RCC 7860 (cell line): ENCODE measurements around the gene LRFN2.

Experiments used
- DNase-seq: peaks from one replicate; pipeline ENCODE4 v3.0.0-alpha.2; 2015; ENCODE audit warnings: low spot score
- FAIRE-seq: peaks from 2 replicates; lab custom pipeline; 2012; peaks lifted over from hg19 to GRCh38; lab: Jason Lieb, UNC

LRFN2 gene

DNA sequence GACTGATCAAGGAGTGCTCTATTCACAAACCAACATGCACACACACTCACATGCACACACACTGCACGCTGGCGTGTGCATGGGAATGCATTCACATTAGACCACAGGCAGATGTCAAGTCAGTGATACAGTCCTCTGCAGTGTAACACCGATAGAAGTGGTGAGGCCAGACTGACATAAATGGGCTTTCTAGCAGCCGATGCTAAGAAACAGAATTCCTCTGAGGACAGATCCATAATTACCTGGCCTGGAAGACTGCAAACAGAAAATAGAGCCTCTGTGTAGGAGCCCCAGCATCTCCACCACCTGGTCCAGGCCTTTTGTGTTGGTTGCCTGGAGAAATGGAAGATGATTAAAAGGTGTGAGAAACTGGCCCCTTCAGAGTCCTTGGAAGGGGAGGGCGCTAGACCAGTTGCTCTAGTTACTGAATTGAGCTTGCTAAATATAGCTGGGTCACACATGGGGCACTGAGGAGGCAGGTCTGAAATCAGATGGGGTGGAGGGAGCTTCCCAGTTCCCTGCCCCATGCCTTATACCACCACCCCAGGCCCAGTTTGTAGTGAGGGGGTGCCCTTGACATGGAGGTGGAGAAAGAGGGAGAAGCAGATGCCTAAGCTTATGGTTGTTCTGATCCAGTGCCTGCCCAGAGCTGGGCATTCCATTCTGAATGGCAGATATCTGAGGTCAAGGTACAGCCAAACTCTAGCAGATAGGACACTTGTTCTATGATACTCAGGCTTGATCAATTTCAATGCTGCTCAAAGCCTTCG lies 233.8 kb downstream of the LRFN2 start:
- FAIRE-seq, result no peak

GRCh38 chr6:40352527-40353170 lies 234.5 kb downstream of the LRFN2 start:
- FAIRE-seq (no peak), DNase-seq (no peak)

More for the DNA sequence above, 233.8 kb downstream of the LRFN2 start:
- DNase-seq, result no peak

- no peak for FAIRE-seq
- DNase-seq, result no peak
Measured at GRCh38 chr6:40352006-40352405, 235.2 kb downstream of the LRFN2 start.

- FAIRE-seq (no peak), DNase-seq (no peak)
Measured at GRCh38 chr6:40350747-40351217, 236.4 kb downstream of the LRFN2 start.

DNA sequence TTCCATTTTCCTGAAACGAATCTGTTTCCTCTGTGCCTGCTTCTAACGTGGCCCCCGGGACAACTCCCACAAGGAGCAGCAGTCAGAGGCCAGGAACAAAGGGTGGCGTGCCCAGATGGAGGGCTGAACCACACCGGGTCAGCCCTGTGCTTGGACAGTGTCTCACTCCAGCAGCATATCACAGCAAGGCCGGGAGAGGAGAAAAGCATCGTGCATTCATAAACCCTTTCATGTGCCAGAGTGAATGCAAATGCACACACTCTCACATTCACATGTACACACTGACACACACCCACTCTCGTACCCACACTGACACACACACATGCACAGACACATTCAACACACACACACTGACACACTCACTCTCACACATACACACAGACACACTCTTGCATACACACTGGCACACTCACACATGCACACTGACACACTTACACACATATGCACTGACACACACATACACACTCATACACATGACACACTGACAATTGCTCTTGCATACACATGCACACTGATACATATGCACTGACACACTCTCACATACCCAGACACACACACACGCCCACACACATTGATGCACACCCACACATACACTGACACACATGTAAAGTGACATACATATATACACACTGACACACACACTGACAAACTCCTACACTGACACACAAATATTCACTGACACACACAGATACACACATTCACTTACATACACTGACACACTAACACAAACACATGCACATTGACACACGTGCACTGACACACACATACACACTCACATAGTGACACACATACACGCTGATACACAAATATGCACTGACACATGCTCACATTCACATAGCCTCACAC lies 237.0 kb downstream of the LRFN2 start:
- DNase-seq, result no peak
- FAIRE-seq, result no peak

DNA sequence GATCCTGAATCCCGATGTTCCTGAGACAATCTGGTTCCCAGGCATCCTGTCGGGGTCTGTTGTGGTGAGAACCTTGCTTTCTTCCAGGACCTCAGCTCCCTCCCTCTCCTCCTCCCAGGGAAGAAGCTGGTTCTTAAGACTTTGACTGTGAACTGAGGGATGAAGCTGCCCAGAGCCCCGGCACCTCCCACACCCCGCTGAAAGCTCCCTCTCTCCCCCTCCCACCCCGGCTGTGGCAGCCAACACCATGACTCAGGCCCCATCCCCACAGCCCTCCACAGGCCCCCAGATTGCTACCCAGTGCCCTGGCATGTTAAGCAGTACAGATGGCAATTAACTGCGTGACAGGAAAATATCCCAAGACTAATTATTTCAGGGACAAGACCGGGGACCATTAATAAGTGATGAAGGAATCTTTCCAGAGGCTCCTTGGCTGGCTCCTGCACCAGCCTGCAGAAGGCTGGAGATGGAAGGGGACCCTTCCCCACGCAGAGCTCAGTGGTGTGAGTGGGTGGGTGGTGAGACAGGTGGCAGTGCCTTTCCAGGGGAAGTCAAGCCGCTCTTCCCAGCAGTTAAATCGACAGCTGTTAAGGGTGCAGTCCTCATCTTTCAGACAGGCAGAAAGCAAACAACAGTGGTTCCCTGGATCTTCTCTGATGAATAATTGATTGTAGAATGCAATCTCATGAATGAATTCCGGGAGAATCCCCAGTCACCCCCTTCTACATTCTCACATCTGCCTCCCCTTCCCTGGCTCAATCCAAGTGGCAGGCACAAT lies 237.9 kb downstream of the LRFN2 start:
- no peak for FAIRE-seq

GRCh38 chr6:40348591-40348990 lies 238.6 kb downstream of the LRFN2 start:
- DNase-seq (no peak), FAIRE-seq (no peak)

More for the DNA sequence above, 237.9 kb downstream of the LRFN2 start:
- no peak for DNase-seq

- no peak for DNase-seq
- FAIRE-seq, result no peak
Measured at GRCh38 chr6:40347571-40348011, 239.6 kb downstream of the LRFN2 start.

- FAIRE-seq (no peak), DNase-seq (no peak)
Measured at GRCh38 chr6:40346246-40346645, 240.9 kb downstream of the LRFN2 start.

GRCh38 chr6:40344566-40345167 lies 242.5 kb downstream of the LRFN2 start:
- FAIRE-seq (no peak), DNase-seq (no peak)

DNA sequence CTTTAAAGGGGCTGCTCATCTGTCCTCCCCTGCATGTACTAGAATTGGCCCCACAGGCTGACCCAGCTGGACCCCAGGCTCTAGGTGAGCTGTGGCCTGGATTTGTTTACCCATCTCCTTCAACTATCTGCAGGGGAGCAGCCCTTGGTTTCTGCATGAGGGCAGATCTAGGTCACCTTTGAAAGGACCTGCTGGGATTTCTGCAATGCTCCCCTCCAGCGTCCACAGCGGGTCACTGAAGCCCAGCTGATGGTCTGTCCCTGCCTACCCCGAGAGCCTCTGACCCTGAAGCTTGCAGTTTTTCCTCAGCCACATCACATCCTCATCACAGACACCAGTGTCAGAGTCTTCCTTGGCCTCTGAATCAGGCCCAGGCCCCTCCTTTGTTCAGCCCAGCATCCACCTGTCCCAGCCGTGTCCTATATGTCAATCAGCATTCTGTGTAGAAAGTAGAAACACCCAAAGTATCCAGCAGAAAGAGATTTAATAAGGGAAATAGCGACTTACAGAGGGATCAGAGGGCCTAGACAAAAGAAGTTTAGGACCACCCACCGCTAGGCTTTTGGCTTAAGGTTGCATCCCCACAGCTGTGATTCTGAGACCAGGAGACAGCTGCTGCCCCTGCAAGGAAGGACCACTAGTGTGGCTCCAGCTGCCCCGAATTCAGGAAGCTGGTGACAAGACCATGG lies 243.1 kb downstream of the LRFN2 start:
- no peak for FAIRE-seq

GRCh38 chr6:40343318-40343876 lies 243.8 kb downstream of the LRFN2 start:
- no peak for DNase-seq
- no peak for FAIRE-seq

More for the DNA sequence above, 243.1 kb downstream of the LRFN2 start:
- DNase-seq, result no peak

DNA sequence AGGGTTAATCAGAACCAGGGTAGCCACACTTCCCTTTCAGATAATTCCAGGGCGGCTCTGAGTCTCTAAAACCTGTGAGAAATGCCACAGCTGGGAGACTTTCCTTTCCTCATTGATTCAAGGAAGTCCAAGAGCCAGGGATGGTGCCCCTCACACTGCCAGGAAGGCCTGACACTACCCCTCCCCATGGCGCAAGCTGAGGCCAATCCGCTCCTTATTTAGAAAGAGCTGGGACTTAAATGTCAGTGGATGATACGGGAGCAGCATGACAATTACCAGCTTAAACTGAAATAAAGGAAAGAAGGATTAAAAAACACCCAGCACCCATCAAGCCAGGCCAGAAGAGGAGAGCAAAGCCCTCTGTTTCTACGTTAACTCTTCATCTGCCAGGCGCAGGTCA lies 244.4 kb downstream of the LRFN2 start:
- FAIRE-seq (no peak), DNase-seq (no peak)

- no peak for DNase-seq
Measured at GRCh38 chr6:40341726-40342125, 245.4 kb downstream of the LRFN2 start.

More at GRCh38 chr6:40341726-40342125, 245.4 kb downstream of the LRFN2 start:
- no peak for FAIRE-seq
